Ecto neural progenitor cell (in vitro differentiated cells): ENCODE measurements around the gene OR10P1.
A peak's percentile ranks its signal among the peaks of the same experiment; 100 is the strongest.

Experiments used
- DNase-seq: peaks from one replicate; pipeline ENCODE4 v3.0.0-alpha.2; 2018; ENCODE audit warnings: low spot score

OR10P1 gene

DNA sequence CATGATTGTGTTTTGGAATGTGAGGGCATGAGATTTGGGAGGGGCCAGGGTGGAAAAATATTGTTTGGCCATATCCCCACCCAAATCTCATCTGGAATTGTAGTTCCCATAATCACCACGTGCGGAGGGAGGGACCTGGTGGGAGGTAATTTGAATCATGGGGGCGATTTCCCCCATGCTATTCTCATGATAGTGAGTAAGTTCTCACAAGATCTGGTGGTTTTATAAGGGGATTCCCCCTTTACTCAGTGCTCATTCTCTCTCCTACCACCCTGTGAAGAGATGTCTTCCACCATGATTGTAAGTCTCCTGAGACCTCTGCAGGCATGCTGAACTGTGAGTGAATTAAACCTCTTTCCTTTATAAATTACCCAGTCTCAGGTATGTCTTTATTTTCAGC, 15.7 kb downstream of the OR10P1 start:
- no peak for DNase-seq

DNA sequence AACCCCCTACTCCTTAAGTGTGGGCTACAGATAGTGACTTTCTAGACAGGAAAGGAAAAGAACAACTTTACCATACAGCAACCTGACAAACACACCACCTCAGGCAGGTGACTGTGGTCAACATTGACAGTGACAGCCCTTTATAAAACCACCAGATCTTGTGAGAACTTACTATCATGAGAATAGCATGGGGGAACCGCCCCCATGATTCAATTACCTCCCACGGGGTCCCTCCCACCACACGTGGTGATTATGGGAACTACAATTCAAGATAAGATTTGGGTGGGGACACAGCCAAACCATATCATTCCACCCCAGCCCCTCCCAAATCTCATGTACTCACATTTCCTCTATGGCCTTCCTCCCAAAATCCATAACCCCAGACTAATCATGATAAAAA, 16.3 kb downstream of the OR10P1 start:
- no peak for DNase-seq

DNA sequence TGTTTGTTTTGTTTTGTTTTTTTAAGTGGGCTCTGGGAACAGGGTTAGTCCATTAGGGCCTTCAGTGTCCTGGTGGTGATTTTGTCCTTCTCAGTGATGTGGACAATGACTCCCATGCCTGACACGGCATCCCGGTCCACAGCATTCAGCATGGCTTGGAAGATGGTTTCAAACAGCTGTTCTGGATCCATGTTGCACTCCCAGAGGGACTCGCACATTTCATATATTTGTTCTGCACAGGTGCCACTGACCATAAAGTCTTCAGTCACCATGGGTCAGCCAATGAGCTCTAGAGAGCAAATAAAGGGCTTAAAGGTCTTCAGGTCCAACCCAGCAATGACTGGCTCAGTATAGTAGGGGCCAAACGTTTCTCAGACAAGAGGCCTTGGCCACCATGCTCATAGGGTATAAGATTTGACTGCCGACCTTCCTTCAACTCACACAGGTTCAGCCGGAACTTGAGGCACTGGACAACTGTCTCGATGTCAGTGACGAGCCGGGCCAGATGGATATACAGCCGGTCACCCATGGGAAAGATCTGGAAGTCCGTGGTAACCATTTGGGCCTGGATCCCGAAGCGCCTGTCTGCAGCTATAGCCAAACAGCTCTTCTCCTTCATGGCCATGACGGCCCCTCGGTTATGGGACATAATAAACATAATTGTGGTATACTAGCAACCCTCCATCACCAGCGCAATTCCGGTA, 18.0 kb downstream of the OR10P1 start:
- DNase-seq = no peak

DNA sequence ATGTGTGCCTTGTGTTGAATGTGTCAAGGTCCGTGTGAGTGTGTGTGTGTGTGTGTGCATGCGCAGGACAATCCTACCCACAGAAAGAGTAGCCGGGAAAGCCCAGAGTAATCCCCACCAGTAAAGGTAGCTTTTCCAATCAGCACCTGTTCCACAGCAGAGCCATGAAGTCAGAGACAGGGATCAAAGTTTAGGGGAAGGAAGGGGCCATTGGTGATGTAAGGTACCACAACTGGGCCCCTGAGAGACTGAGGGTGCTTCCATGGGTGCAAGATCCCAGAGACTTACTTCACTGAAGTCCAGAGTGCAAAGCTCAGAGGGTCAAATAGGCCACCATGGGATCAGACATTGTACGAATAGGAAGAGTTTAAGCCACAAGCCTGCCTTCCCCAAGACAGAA, 20.5 kb downstream of the OR10P1 start:
- DNase-seq = no peak

DNA sequence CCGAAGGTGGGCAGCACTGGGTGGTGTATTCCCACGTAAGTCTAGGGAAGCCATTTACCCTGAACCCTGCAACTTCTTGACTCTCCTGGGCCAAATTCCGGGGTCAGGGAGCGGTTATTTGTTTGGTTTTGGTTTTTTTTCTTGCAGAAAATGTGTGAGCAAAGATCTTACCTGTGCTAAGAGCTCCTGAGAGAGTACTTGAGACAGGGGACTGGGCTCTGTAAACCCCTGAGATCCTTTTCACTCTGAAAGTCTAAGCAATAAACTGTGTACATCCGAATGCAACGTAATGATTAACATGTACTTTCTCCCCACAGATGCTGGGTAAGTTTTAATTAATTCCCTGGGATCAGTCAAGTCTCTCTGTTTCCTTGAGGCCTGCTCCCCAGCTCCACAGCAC, 21.5 kb downstream of the OR10P1 start:
- no peak for DNase-seq

DNA sequence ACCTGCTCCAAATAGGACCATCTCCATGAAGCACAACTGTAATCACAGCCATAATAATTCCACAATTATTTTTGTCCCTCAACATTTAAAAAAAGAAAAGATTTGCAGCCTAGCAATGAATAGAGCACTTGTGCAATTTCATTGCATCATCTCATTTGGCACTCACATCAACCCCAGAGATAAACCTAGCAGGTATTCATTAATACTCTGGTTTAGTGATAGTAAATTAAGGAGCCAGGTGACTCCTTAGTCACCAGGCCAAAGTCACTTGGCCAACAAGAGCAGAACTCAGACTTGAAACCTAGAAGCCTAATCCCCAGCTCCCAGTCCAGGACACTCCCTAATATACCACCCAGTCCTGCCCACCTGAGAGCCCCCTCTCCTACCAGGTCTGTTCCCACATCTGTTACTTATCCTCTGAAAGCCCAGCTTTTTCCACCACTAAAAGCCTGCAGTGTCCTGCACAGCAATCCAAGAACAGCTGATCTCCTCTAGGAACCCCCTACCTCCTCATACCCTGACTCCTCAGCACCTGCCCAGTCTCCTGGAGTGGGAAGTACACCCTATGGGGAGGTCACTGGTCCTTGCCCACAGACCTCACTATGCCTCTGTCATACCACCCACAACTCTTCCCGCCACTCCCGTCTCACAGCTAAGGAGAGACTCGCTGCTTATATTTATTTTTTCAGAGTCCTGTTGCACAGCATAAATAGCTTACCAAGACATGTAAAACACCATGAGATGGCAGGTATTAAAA, 22.1 kb downstream of the OR10P1 start:
- no peak for DNase-seq

DNA sequence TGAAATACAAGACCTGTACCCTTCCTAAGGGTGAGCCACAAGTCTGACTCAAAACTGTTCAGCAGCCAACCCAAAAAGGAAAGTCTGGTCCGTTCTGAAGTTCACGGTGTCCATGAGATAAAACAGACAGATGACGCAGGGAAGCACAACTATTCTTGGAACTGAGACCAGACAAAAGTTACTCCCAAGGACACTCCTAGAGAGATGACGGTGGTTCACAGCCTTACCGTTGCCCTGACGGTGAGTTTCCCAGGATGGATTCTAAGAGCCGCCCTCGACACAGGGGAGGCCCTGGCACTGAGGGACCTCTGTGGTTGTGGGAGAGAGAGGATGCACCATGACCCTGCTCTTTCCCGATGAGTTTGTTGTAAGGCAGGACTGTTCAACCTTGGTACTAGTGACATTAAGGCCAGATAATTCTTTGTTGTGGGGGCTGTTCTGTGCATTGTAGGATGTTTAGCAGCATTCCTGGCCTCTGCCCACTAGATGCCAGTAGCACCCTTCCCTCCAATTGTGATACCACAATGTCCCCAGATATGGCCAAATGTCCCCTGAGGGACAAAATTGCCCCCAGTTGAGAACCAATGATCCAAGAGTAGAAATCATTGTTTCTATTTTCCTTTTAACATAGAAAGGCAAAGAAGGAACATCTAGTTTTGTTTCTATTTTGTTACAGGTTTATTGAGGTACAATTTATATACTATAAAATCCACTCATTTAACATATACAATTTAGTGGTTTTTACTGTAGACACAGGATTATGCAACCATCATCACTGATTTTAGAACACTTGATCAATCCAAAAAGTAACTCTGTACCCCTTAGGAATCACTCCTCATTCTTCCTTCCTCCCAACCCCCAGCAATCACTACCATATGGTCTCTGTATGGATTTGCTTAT, 23.0 kb downstream of the OR10P1 start:
- no peak for DNase-seq

DNA sequence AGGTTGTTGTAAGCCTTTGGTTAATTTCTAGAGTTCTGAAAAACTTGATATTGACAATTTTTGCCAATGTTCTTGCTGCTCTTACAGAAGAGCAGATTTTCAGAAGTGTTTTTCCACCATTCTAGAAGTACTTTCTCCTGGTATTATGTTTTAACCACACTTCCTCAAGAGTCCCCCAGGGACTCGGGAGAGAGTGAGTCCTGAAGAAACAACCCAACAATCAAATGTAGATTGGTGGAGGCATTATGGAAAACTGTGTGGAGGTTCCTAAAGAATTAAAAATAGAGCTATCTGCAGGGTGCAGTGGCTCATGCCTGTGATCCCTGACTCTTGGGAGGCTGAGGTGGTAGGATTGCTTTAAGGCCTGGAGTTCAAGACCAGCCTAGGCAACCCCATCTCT, 26.7 kb downstream of the OR10P1 start:
- DNase-seq = no peak

DNA sequence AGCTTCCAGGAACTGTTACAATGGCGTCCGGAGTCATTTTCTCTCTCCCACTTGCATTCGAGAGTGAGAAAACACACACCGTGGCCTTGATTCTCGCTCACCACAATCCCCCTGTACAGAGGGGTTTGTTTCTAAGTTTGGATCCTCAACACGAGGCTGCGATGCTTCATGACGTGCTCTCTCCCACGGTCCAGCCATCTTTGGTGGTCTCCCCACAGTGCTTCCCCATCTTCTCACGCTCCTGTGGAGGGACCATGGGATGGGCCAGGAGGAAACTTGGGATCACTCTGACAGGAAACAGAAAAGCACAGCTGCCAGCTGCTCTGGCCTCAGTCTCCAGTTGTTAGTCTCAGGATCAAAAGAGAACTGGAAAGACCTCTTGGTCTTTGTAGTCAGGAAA, 28.1 kb downstream of the OR10P1 start:
- no peak for DNase-seq

DNA sequence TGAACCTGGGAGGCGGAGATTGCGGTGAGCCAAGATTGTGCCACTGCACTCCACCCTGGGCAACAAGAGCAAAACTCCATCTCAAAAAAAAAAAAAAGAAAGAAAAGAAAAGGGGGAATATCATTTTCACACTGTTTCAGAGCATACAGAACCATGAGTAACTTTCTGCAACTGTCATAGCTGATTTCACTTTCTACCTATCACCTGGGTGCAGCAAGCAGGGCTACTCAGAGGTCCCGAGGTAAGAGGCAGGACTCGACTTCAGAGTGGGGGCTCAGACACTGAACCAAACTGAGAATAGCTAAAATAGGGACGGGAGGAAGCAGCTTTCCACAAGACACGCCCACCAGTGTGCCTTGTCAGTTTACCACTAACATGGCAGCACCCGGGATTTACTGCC, 29.8 kb downstream of the OR10P1 start:
- DNase-seq = no peak

DNA sequence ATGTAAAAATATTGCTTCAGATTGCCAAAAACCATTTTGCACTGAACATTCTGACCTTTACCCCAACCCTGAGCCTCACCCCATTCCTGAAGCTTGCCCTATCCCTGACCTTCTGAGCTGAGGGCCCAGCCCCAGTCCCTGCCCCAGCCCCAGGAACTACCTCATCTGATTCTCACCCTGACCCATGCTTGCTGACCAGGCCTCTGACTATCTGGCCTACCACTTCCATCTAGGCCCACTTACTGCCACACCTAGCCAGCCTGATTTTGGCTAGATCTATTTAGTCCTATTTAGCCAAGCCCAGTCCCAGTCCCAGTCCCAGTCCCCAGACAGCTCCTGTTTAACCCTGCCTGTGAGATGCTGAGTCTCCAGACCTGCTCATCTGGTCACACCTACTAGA, 33.6 kb downstream of the OR10P1 start:
- no peak for DNase-seq

DNA sequence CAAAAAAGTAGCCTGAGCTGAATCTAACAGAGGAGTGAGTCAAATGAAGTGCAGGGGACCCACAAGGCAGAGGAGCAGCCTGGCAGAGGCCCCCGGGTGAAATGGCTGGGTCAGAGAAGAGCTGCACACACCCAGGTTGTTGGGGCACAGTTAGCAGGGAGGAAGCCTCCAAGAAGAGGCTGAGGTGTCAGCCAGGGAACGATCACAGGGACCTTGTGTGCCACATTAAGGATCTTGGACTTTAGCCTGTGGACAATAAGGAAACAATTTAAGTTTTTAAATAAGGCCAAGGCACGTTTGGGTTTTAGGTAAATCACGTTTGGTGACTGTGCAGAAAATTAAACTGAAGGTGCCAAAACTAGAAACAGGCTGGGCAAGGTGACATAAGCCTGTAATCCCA, 35.1 kb downstream of the OR10P1 start:
- no peak for DNase-seq

DNA sequence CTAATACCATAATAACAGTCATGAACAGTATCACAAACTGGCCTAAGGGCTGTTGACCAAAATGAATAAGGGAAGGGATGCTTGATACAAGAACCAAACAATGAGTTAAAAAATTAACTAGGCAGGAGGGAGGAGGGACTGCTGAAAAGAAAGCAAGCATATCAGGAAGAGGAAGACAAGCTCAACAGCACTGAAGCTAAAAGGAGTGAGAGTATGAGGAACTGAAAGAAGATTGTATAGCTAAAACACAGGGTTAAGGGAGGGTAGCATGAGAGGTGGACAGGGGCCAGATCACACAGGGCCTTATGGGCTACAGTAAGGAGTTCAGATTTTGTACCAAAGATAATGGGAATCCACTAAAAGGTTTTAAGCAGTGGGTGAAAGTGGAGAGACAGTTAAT, 36.9 kb downstream of the OR10P1 start:
- no peak for DNase-seq

DNA sequence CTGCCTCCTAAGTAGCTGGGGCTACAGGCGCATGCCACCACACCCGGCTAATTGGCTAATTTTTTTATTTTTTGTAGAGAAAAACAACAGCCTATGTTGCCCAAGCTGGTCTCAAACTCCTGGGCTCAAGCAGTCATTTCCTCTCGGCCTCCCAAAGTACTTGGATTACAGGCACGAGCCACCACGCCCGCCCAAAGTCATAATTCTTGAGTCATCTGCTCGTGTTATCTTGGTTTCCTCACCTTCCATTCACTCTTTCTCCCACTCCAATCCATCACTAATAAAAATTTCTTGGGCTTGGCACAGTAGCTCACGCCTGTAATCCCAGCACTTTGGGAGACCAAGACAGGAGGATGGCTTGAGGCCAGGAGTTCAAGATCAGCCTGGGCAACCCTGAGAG, 39.0 kb downstream of the OR10P1 start:
- no peak for DNase-seq

DNA sequence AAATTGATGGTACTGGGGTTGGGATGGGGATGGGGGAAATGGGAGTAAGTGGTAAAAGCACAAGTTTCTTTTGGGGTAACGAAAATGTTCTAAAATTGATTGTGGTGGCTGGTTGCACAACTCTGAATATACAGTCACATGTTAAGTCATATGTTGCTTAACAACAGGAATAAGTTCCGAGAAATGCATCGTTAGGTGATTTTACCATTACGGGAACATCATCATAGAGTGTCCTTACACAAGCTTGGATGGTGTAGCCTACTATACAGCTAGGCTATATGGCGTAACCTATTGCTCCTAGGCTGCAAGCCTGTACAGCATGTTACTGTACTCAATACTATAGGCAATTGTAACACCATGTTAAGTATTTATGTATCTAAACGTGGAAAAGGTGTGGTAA, 40.0 kb downstream of the OR10P1 start:
- no peak for DNase-seq

DNA sequence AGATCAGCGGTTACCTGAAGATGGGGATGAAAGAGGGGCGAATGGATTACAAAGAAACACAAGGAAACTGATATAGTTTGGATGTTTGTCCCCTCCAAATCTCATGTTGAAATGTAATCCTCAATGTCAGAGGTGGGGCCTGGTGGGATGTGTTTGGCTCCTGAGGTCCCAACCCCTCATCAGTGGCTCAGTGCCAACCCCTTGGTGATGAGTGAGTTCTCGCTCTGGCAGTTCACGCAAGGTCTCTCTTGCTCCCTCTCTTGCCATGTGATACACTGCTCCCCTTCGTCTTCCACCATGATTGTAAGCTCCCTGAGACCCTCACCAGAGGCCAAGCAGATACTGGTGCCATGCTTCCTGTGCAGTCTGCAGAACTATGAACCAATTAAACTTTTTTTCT, 43.0 kb downstream of the OR10P1 start:
- no peak for DNase-seq

DNA sequence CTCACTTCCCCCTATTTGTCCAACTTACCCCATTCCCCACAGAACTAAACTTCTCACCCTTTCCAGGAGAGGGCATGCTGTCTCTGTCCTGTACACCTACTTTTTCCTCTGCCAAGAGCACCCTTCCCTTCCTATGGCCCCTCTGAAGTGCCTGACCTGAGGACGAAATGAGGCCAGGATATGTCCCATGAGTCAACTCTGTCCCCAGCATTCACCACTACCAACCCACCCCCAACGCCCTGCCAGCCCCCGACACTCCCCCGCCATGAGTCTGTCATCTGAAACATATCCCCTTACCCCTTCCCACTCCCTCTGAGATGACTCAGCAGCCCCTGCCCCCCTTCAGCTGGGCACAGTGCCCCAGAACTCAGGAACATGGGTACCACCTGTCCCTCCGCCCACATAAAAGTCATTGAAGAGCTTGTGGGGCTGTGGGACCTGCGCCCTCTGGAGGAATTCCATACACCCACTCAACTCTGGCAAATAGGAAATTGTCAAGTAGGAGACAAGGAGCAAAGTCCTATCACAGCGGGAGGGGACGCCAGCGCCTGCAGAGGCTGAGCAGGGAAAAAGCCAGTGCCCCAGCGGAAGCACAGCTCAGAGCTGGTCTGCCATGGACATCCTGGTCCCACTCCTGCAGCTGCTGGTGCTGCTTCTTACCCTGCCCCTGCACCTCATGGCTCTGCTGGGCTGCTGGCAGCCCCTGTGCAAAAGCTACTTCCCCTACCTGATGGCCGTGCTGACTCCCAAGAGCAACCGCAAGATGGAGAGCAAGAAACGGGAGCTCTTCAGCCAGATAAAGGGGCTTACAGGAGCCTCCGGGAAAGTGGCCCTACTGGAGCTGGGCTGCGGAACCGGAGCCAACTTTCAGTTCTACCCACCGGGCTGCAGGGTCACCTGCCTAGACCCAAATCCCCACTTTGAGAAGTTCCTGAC, 44.7 kb downstream of the OR10P1 start:
- DNase-seq = peak; percentile 87

DNA sequence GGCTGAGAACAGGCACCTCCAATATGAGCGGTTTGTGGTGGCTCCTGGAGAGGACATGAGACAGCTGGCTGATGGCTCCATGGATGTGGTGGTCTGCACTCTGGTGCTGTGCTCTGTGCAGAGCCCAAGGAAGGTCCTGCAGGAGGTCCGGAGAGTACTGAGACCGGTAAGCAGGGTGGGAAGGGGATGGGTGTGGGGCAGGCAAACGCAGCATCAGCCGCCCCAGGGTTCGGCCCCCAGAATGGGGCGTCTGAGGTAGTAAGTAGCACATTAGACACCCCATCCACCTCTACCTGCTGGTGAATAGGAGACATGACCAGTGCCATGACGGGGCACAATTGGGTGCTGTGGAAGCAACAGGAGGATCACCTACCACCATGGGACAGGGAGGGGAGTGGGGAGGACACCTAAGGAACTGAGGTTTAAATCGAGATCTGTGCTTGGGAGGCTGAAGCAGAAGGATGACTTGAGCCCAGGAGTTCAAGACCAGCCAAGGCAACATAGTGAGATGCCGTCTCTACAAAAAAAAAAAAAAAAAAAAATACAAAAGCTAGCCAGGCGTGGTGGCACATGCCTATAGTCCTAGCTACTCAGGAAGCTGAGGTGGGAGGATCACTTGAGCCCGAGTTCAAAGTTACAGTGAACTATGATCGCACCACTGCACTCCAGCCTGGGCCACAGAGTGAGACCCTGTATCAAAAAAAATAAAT, 45.5 kb downstream of the OR10P1 start:
- no peak for DNase-seq

DNA sequence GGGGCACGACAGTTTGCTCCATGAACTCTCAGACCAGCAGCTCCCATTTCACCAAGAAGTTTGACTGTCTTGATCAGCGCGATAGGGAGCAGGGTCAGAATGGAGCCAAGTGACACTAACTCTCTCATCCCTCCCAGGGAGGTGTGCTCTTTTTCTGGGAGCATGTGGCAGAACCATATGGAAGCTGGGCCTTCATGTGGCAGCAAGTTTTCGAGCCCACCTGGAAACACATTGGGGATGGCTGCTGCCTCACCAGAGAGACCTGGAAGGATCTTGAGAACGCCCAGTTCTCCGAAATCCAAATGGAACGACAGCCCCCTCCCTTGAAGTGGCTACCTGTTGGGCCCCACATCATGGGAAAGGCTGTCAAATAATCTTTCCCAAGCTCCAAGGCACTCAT, 47.0 kb downstream of the OR10P1 start:
- DNase-seq = no peak

DNA sequence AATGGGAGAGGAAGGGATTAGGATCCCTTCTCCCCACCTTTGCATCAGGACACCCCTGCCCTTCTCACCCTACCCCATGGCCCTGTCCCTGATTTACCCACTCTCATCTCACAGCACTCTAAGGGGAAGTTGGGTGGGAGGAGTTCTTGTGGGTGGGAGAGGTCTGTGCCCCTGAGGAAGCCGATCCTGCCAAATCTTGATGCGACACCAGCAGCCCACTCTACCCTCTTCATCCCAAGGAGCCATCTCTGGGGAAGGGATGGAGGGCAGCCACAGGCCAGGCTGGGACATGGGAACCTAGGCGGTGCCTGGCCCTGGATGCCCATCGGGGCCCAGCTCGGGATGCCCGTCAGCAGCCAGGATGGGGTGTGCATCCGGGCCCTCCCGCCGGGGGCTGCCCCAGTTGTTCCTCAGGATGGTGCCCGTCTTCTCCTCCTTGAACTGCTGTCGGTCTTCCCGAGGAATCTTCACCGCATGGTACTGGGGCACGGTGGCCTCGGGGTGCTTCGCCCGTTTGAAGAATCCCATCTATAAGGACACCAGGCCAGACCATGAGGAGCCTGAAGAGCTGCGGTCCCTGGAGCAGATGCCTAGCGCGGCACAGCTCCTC, 48.2 kb downstream of the OR10P1 start:
- peak; percentile 44 for DNase-seq

DNA sequence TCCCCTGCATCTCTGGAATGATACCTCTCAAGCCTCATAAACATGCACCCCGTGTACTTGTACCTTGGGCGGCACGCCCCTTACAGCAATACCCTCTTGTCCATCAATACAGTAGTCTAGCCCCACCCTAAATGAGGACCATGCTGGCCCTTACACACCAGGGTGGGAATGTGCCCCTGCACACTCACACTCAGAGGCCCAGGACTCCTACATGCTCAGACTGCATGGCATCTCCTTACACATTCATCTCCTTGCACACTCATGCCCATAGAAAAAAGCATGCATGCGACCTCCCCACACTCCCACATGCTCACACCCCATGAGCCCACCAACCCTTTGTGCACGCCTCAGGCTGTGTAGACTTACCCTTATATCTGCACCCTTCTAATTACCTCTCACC, 49.0 kb downstream of the OR10P1 start:
- DNase-seq = no peak
